ENCODE results near the gene GRK4. TPM values are rescaled to one million over a fixed set of nuclear protein-coding genes. Genes with fewer than 3 reads are reported as not detected.
"Not testable (repeated sequence)": the region's sequence is repeated elsewhere in the genome, so short reads cannot be mapped to it uniquely, and the experiment has no call there.

Gene GRK4
- total RNA-seq: 1 to 10 TPM; 1.3 to 2.1 TPM

- peak within 1 kb of the TSS; percentile 85 for H3K27ac Mint-ChIP-seq
- no peaks in the 10 kb centered on the region for H3K27me3 Mint-ChIP-seq (ENCODE audit: low read depth)
- H3K36me3 Mint-ChIP-seq (ENCODE audit: low read depth): peaks cover 11% of the 10 kb centered on the region
- intact Hi-C loops (cut with micrococcal nuclease): loop anchor here (1.0 to 10.0 kb wide), 13 partner anchors 73 to 1241 kb away; partner anchors contain the start of genes CFAP99, FAM193A, HAUS3 and HTT
- H3K9me3 Mint-ChIP-seq: no peaks in the 10 kb centered on the region
- CTCF ChIA-PET: interaction anchor here (0.7 to 8.4 kb wide), 8 partner anchors 9 to 200 kb away, joined by 3 to 55 read pairs (median 8); no protein-coding TSS in a partner anchor
- H3K4me1 Mint-ChIP-seq (ENCODE audit: low read depth): peaks cover 29% of the 10 kb centered on the region
- peak; percentile 98 for DNase-seq
- peak within 1 kb of the TSS; percentile 80 for H3K4me3 Mint-ChIP-seq
Observed at GRCh38 chr4:2963175-2963965, at the start of gene GRK4, which contains the start of gene NOP14. Gene GRK4, plus strand, starts transcription at chr4:2963571. Its CDS starts 500 bp downstream, at chr4:2964071. Gene NOP14, minus strand, starts transcription at chr4:2963406. Its CDS starts 87 bp downstream, at chr4:2963319.

DNA sequence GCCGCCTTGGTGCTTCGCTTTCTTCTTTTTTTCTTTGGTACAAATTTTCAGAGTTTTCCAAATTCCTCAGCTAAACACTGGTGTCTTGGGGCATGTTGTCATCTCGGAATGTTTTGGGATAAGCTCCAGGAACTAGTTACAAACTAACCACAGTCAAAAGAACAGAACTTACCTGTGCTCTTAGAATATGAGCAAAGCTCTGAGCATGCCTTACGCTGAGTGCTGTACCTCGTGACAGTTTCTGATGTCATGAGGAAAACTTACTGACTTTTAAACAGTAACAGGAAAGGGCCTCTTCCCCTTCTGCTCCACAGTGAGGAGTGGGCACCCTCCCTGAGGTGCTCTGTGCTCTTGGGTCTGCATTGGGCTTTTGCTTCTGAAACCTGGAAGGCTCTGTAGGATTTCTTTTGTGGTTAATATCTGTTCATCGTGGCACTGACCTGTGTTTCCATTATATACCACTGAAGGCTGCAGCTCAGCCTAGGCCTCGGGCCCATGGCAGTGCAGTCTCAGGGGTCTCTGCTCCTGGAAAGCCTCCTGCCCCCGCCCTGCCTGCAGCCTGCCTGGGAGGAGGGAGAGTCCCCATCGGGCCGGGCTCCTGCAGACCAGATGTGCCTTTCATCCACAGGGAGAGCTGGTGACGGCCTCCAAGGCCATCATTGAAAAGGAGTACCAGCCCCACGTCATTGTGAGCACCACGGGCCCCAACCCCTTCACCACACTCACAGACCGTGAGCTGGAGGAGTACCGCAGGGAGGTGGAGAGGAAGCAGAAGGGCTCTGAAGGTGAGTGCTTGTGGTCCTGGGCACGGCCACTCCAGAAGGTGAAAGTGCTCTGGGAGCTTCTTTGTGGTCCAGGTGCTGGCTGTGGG, 48.9 kb upstream of the GRK4 start:
- Mint-ChIP-seq H3K4me3 (no peak overlapping the region), H3K9me3 (no peaks in the 10 kb centered on the region), H3K27me3 (ENCODE audit: low read depth) (no peaks in the 10 kb centered on the region), H3K36me3 (ENCODE audit: low read depth) (peaks cover 43% of the 10 kb centered on the region), H3K4me1 (ENCODE audit: low read depth) (peaks cover 21% of the 10 kb centered on the region), H3K27ac (no peak overlapping the region)
- intact Hi-C loops (cut with micrococcal nuclease): no loop called here
- DNase-seq: no peak
- CTCF ChIA-PET: interaction anchor here (0.7 kb wide), 1 partner anchor 101 kb away, joined by 3 read pairs; no protein-coding TSS in a partner anchor

- peaks cover 31% of the 10 kb centered on the region for H3K4me1 Mint-ChIP-seq (ENCODE audit: low read depth)
- no peaks in the 10 kb centered on the region for H3K27me3 Mint-ChIP-seq (ENCODE audit: low read depth)
Observed at GRCh38 chr4:2915789-2916188, 47.6 kb upstream of the GRK4 start.

DNA sequence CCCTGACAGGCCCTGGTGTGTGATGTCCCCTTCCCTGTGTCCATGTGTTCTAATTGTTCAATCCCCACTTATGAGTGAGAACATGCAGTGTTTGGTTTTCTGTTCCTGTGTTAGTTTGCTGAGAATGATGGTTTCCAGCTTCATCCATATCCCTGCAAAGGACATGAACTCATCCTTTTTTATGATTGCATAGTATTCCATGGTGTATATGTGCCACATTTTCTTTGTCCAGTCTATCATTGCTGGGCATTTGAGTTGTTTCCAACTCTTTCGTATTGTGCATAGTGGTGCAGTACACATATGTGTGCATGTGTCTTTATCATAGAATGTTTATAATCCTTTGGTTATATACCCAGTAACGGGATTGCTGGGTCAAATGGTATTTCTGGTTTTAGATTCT, 46.7 kb upstream of the GRK4 start:
- CTCF ChIA-PET; DNase-seq; H3K27ac Mint-ChIP-seq; H3K9me3 Mint-ChIP-seq; H3K4me3 Mint-ChIP-seq; intact Hi-C loops (cut with micrococcal nuclease); H3K27me3 Mint-ChIP-seq (ENCODE audit: low read depth): not testable (repeated sequence)
- Mint-ChIP-seq H3K4me1 (ENCODE audit: low read depth) (peaks cover 37% of the 10 kb centered on the region), H3K36me3 (ENCODE audit: low read depth) (peaks cover 53% of the 10 kb centered on the region)

More at GRCh38 chr4:2915789-2916188, 47.6 kb upstream of the GRK4 start:
- Mint-ChIP-seq H3K9me3 (peaks cover 3% of the 10 kb centered on the region), H3K36me3 (ENCODE audit: low read depth) (peaks cover 51% of the 10 kb centered on the region), H3K4me3 (no peak overlapping the region), H3K27ac (peak overlapping the region; percentile 41)
- intact Hi-C loops (cut with micrococcal nuclease): no loop called here
- no peak for DNase-seq
- CTCF ChIA-PET: no interaction called here

DNA sequence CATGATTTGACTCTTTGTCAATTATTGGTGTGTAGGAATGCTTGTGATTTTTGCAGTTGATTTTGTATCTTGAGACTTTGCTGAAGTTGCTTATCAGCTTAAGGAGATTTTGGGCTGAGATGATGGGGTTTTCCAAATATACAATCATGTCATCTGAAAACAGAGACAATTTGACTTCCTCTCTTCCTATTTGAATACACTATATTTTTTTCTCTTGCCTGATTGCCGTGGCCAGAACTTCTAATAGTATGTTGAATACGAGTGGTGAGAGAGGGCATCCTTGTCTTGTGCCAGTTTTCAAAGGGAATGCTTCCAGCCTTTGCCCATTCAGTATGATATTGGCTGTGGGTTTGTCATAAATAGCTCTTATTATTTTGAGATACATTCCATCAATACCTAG, 45.1 kb upstream of the GRK4 start:
- H3K4me3 Mint-ChIP-seq: not testable (repeated sequence)

DNA sequence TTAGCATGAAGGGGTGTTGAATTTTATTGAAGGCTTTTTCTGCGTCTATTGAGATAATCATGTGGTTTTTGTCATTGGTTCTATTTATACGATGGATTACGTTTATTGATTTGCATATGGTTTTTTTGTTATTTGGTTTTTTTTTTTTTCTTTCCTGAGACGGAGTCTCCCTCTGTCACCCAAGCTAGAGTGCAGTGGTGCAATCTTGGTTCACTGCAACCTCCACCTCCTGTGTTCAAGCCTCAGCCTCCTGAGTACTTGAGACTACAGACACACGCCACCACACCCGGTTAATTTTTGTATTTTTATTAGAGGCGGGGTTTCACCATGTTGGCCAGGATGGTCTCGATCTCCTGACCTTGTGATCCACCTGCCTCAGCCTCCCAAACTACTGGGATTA, 44.7 kb upstream of the GRK4 start:
- Mint-ChIP-seq H3K36me3 (ENCODE audit: low read depth) (peaks cover 57% of the 10 kb centered on the region), H3K4me1 (ENCODE audit: low read depth) (peaks cover 56% of the 10 kb centered on the region)
- H3K27ac Mint-ChIP-seq; H3K27me3 Mint-ChIP-seq (ENCODE audit: low read depth); DNase-seq; H3K4me3 Mint-ChIP-seq; CTCF ChIA-PET; H3K9me3 Mint-ChIP-seq; intact Hi-C loops (cut with micrococcal nuclease): not testable (repeated sequence)

More for the DNA sequence above, 45.1 kb upstream of the GRK4 start:
- H3K9me3 Mint-ChIP-seq; H3K27ac Mint-ChIP-seq; H3K27me3 Mint-ChIP-seq (ENCODE audit: low read depth); intact Hi-C loops (cut with micrococcal nuclease); CTCF ChIA-PET; DNase-seq: not testable (repeated sequence)
- Mint-ChIP-seq H3K4me1 (ENCODE audit: low read depth) (peaks cover 51% of the 10 kb centered on the region), H3K36me3 (ENCODE audit: low read depth) (peaks cover 55% of the 10 kb centered on the region)

DNA sequence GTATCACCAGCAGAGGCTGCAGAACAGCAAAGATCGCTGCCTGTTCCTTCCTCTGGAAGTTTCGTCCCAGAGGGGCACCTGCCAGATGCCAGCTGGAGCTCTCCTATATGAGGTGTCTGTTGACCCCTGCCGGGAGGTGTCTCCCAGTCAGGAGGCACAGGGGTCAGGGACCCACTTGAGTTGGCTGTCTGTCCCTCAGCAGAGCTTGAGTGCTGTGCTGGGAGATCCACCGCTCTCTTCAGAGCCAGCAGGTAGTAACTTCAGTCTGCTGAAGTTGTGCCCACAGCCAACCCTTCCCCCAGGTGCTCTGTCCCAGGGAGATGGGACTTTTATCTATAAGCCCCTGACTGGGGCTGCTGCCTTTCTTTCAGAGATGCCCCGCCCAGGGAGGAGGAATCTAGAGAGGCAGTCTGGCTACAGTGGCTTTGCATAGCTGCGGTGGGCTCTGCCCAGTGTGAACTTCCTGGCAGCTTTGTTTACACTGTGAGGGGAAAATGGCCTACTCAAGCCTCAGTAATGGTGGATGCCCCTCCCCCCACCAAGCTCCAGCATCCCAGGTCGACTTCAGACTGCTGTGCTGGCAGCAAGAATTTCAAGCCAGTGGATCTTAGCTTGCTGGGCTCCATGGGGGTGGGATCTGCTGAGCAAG, 40.8 kb upstream of the GRK4 start:
- not testable (repeated sequence) for H3K27me3 Mint-ChIP-seq (ENCODE audit: low read depth); H3K4me3 Mint-ChIP-seq; H3K9me3 Mint-ChIP-seq
- peak; percentile 38 for DNase-seq
- Mint-ChIP-seq H3K36me3 (ENCODE audit: low read depth) (peaks cover 40% of the 10 kb centered on the region), H3K4me1 (ENCODE audit: low read depth) (peaks cover 46% of the 10 kb centered on the region), H3K27ac (peak overlapping the region; percentile 72)
- intact Hi-C loops (cut with micrococcal nuclease): loop anchor here (1.0 kb wide), 1 partner anchor 33 kb away; no protein-coding TSS in a partner anchor
- CTCF ChIA-PET: interaction anchor here (0.6 kb wide), 1 partner anchor 13 kb away, joined by 3 read pairs; no protein-coding TSS in a partner anchor

DNA sequence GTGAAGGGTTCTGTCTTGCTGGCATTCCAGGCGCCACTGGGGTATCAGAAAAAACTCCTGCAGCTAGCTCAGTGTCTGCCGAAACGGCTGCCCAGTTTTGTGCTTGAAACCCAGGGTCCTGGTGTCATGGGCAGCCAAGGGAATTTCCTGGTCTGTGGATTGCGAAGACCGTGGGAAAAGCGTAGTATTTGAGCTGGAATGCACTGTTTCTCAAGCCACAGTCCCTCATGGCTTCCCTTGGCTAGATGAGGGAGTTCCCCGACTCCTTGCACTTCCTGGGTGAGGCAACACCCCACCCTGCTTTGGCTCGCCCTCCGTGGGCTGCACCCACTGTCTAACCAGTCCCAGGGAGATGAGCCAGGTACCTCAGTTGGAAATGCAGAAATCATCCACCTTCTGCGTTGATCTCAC, 40.2 kb upstream of the GRK4 start:
- Mint-ChIP-seq H3K27me3 (ENCODE audit: low read depth) (no peaks in the 10 kb centered on the region), H3K9me3 (peaks cover 3% of the 10 kb centered on the region), H3K27ac (peak overlapping the region; percentile 51), H3K4me1 (ENCODE audit: low read depth) (peaks cover 40% of the 10 kb centered on the region), H3K4me3 (no peak overlapping the region), H3K36me3 (ENCODE audit: low read depth) (peaks cover 37% of the 10 kb centered on the region)
- CTCF ChIA-PET: interaction anchor here (0.6 kb wide), 1 partner anchor 12 kb away, joined by 3 read pairs; no protein-coding TSS in a partner anchor
- no peak for DNase-seq
- intact Hi-C loops (cut with micrococcal nuclease): no loop called here

- intact Hi-C loops (cut with micrococcal nuclease): no loop called here
- peaks cover 32% of the 10 kb centered on the region for H3K36me3 Mint-ChIP-seq (ENCODE audit: low read depth)
- no peak overlapping the region for H3K4me3 Mint-ChIP-seq
- peaks cover 3% of the 10 kb centered on the region for H3K9me3 Mint-ChIP-seq
- no peak for DNase-seq
- H3K27me3 Mint-ChIP-seq (ENCODE audit: low read depth): no peaks in the 10 kb centered on the region
- H3K4me1 Mint-ChIP-seq (ENCODE audit: low read depth): peaks cover 37% of the 10 kb centered on the region
- H3K27ac Mint-ChIP-seq: peak overlapping the region; percentile 51
- CTCF ChIA-PET: interaction anchor here (0.6 kb wide), 1 partner anchor 12 kb away, joined by 3 read pairs; no protein-coding TSS in a partner anchor
Observed at GRCh38 chr4:2923668-2924173, 39.6 kb upstream of the GRK4 start.

- Mint-ChIP-seq H3K4me1 (ENCODE audit: low read depth) (peaks cover 36% of the 10 kb centered on the region), H3K9me3 (peaks cover 3% of the 10 kb centered on the region), H3K27me3 (ENCODE audit: low read depth) (no peaks in the 10 kb centered on the region), H3K4me3 (no peak overlapping the region), H3K36me3 (ENCODE audit: low read depth) (peaks cover 34% of the 10 kb centered on the region), H3K27ac (peak overlapping the region; percentile 15)
- CTCF ChIA-PET: interaction anchor here (1.0 to 1.4 kb wide), 3 partner anchors 12 to 114 kb away, joined by 3 read pairs; no protein-coding TSS in a partner anchor
- DNase-seq: no peak
- intact Hi-C loops (cut with micrococcal nuclease): no loop called here
Observed at GRCh38 chr4:2924286-2924685, 39.1 kb upstream of the GRK4 start.

DNA sequence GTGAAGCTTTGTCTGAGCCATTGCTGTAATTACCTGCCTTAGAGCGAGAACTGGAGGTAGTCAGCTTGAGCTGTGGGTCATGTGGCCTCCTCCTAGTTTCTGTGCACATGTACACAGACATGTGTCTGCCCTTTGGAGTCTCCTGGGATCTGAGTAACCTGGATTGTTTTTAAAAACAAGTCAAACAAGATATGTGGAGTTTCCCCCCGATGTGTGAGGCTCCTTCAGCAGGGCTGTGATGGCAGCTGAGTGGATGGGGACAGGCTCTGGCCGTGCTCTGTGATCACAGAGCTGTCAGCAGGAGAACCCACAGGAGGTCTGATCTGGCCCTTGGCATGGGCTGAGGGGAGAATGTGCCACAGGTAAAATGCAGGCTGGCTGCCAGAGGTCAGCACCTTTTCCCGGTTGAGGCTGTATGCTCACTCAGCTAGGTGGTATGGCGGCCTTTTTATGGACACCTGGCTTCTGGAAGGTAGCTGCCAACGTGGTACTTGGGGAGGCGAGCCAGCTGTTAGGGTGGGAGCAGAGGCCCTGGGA, 38.5 kb upstream of the GRK4 start:
- H3K27ac Mint-ChIP-seq: peak overlapping the region; percentile 15
- intact Hi-C loops (cut with micrococcal nuclease): no loop called here
- H3K27me3 Mint-ChIP-seq (ENCODE audit: low read depth): no peaks in the 10 kb centered on the region
- CTCF ChIA-PET: interaction anchor here (1.0 to 1.4 kb wide), 3 partner anchors 11 to 113 kb away, joined by 3 read pairs; no protein-coding TSS in a partner anchor
- no peak for DNase-seq
- H3K36me3 Mint-ChIP-seq (ENCODE audit: low read depth): peaks cover 28% of the 10 kb centered on the region
- H3K4me1 Mint-ChIP-seq (ENCODE audit: low read depth): peaks cover 34% of the 10 kb centered on the region
- no peaks in the 10 kb centered on the region for H3K9me3 Mint-ChIP-seq
- no peak overlapping the region for H3K4me3 Mint-ChIP-seq

All from activated naive CD4-positive, alpha-beta T cell treated with anti-CD3 and anti-CD28 coated beads for 36 hours (primary cell).